Measurements from ENCODE around the gene GPRIN1.
"Not testable (repeated sequence)": the region's sequence is repeated elsewhere in the genome, so short reads cannot be mapped to it uniquely, and the experiment has no call there.

The GPRIN1 gene

DNA sequence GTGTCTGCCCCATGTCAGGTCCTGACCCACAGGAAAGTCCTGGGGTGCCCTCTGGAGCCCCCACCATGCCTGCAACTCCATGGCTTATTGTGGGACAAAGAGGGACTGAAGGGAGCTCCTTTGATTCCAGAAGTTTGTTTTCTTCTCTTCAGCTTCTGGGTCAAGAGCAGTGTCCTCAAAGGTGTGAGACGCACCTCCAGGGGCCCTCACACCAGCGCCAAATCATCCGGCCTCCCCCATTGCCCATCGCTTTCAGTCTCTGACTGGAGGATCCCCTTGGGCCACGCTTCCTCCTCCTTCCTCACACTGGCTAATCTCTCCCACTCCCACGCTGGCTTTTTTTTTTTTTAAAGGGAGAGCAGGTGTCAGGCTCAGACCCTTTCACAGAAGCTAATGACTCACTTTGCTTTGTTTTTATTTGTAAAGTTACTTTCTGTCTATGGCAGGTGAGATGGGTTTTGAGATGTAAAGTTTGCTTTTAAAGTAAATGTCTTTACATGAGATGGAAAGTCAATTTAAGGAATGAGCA lies 44.1 kb downstream of the GPRIN1 start:
- DNase-seq, result no peak

GRCh38 chr5:176564002-176564401 lies 46.0 kb downstream of the GPRIN1 start:
- DNase-seq, result no peak

- no peak for DNase-seq
Measured at GRCh38 chr5:176562189-176562588, 47.8 kb downstream of the GPRIN1 start.

GRCh38 chr5:176561259-176561658 lies 48.7 kb downstream of the GPRIN1 start:
- DNase-seq, result no peak

DNA sequence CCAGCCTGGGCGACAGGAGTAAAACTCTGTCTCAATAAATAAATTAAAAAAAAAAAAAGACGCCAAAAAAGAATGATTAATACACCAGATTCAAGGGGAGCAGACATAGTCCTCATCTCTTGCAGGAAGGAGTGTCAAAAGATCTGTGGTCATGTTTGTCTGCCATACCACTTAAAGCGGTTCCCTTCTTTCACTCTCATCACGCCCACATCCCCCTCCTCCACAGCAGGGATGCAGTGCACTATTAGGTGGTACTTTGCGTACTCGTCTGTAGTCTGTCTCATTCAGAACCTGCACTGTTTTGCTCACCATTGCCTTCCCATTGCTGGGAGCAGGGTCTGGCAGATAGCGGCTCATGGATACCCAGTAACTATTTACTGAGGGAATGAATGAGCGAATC lies 49.6 kb downstream of the GPRIN1 start:
- DNase-seq, result no peak

DNA sequence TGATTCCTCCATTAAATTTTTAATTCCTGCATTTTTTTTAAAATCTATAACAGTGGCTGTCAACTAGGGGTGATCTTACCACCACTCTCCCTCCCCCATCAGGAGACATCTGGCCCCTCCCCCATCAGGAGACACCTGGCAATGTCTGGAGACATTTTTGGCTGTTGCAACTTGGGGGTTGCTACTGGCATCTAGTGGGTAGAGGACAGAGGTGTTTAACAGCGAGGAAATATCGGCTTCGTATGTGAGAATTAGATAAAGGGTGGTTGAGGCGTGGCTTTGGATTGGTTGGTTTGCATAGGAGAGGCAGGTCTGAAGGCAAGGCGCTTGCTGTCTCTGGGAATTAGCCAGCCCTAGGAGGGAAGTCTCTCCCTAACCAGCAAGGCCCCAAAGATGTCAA lies 50.3 kb downstream of the GPRIN1 start:
- DNase-seq, result peak; percentile 52 to 60

- DNase-seq, result no peak
Measured at GRCh38 chr5:176557846-176558245, 52.1 kb downstream of the GPRIN1 start.

DNA sequence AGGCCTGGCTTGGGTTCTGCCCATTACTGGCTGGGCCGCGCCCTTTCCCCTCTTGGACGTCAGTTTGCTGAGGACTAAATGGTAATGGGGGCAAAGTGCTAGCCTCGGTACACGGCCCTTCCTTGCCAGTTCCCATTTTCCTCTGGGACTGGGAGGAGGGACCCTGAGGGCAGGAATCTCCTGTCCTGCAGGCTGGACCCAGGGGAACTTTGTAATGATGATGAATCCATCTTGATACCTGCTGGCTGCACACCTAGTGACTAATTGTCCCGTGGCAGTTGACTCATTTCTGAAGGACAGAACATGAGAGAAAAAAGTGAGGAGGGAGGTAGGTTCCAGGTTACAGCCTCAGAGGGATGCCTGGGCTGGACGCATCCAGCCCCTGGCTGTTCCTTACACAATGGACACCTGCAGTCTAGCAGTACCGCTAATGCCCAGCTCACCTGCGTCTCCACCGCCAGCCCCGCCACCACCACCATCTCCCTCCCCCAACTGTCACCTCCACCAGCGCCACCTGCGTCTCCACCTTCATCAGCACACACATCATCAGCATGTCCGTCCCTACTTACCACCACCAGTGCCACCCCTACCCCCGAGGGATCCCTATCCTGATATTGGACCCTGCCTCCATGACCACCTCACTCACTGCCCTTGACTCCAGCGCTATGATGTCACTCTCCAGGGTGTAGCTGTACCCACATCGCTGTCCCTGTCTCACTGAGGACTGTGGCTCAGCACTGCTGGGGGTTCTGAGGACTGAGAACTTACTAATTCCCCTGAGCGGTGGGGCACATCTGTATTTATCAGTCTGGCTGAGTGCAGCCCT lies 56.5 kb downstream of the GPRIN1 start:
- no peak for DNase-seq

DNA sequence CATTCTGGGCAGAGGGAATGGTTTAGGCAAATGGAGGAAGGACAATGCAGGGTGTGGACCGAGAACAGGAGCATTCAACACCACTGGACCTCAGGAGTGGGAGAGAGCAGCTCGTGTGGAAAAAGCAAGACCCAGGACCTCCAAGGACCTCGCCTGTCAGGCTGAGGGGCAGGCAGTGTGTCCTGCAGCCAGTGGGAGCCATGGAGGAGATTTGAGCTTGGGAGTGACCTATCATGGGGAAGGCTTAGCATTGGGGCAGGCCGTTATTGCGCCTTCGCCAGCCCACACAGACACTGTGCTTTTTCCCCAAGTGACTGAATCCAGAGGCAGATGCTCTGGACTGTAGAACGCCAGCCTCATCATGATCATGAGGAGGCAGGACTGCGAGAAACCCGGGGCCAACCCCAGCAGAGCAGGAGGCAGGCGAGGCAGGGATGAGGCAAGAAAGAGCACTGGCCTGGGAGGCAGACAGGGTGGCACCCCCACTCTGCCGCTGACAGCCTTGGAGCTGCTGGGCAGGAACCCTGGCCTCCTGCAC lies 57.6 kb downstream of the GPRIN1 start:
- DNase-seq, result no peak

DNA sequence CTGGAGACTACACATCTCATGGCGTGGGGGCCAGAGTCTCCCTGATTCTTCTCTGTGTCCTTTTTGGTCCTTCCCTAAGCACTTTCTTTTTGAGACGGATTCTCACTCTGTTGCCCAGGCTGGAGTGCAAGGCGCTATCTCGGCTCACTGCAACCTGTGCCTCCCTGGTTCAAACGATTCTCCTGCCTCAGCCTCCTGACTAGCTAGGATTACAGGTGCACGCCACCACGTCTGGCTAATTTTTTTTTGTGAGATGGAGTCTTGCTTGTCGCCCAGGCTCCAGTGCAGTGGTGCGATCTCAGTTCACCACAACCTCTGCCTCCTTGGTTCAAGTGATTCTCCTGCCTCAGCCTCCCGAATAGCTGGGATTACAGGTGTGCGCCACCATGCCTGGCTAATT lies 59.0 kb downstream of the GPRIN1 start:
- DNase-seq, result not testable (repeated sequence)

GRCh38 chr5:176550275-176550831 lies 59.6 kb downstream of the GPRIN1 start:
- DNase-seq, result peak in 1 of 2 donors; percentile 42

GRCh38 chr5:176549871-176550270 lies 60.1 kb downstream of the GPRIN1 start:
- no peak for DNase-seq

DNA sequence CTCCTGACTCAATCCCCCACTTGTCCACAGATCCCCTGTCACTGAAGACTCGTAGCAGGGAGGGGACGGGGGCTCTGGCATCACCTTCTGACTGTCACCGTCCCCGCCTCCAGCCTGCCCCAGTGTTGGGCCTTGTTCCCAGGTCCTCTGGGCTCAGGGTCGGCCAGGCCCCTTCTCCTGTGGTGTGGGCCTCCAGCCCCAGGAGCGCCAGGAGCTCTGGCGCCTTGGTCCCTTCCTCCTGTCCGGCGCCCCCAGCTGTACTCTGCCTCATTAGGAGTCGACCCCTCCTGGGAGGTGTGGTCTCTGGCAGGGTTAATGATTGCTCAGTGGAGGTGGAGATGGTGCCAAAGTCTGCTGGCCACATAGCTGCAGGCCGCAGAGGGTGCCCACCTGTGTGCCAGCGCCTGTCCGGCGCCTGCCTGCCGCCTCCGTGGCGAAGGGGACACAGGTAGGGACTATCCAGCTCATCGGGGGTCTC lies 61.0 kb downstream of the GPRIN1 start, which contains the start of gene CDHR2:
TSS of gene CDHR2 (plus strand) at position 376 of the 478 bp plus-strand sequence. CDS start 16,011 bp downstream, outside the sequence.
- no peak for DNase-seq

DNA sequence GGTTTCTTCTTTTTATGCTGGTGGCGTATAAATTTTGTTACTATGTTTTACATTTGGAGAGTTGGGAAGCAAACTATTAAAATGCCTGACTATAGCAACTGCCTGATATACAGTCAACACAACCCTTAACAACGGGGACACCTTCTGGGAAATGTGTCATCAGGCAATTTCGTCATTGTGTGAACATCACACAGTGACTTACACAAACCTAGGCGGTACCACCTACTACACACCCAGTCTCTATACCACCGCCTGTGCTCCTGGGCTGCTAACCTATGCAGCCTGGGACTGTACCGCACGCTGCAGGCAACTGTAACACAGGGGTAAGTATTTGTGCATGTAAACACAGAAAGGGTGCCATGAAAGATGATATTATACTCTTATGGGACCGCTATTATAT lies 62.2 kb downstream of the GPRIN1 start:
- peak; percentile 49 to 52 for DNase-seq
